Colon (tissue), 2 donors: ENCODE data around the gene ACTG2.

Experiments used
- FAIRE-seq: peaks from 2 replicates; lab custom pipeline; 2012; peaks lifted over from hg19 to GRCh38; lab: Jason Lieb, UNC
- donor health status: control.
- donor health status: control.

The ACTG2 gene

GRCh38 chr2:73914667-73915066 lies 21.9 kb downstream of the ACTG2 start:
- no peak for FAIRE-seq

- no peak for FAIRE-seq
Measured at GRCh38 chr2:73915437-73915993, 22.7 kb downstream of the ACTG2 start.

GRCh38 chr2:73916666-73917065 lies 23.9 kb downstream of the ACTG2 start:
- no peak for FAIRE-seq

DNA sequence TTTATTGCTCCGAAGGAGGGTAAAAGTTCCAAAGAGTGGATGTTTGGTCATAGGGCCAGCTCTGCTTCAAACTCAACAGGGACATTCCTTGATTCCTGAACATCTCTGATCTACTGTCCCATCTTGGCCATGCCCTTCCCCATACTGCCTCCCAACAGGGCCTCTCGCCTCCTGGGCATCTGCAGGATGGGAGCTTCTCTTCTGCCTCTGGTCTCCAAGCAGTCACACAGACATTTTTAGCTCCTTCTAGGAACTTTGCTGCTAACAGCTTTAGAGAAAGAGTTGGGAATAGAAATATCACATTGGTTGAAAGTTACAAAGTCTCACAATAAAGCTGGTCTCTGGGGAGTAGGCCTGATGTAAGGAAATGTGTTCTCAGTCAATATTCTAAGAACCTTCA lies 24.5 kb downstream of the ACTG2 start:
- FAIRE-seq: no peak

GRCh38 chr2:73917696-73918207 lies 24.9 kb downstream of the ACTG2 start:
- FAIRE-seq: no peak

GRCh38 chr2:73918856-73919255 lies 26.0 kb downstream of the ACTG2 start:
- no peak for FAIRE-seq

DNA sequence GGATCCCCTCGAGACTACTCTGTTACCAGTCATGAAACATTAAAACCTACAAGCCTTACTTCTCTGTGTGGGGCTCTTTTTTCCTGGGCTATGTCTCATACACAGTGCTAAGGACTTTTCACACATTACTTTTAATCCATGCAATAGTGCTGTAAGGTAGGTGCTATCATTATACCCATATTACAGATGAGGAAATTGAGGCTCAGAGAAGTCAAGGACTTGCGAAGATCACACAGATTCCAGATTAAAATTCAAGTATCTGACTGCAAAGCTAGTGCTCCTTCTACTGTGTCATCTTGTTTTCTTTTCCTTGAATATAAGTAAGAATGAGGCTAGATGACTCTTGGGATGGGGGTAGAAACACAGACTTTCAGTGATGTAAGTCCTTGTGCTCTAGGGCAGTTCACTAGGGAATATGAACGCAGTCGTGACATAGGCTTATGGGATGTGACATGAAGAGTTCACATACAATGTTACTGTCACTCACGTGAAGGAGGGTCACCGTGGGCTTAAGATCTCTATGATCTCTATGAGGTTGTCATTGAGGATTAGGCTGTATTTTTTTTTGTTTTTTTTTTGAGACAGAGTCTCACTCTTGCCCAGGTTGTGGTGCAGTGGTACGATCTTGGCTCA lies 26.9 kb downstream of the ACTG2 start:
- FAIRE-seq: no peak

- no peak for FAIRE-seq
Measured at GRCh38 chr2:73920577-73921545, 28.1 kb downstream of the ACTG2 start.

GRCh38 chr2:73921581-73921980 lies 28.8 kb downstream of the ACTG2 start:
- FAIRE-seq: no peak

GRCh38 chr2:73922681-73923080 lies 29.9 kb downstream of the ACTG2 start:
- FAIRE-seq: no peak

DNA sequence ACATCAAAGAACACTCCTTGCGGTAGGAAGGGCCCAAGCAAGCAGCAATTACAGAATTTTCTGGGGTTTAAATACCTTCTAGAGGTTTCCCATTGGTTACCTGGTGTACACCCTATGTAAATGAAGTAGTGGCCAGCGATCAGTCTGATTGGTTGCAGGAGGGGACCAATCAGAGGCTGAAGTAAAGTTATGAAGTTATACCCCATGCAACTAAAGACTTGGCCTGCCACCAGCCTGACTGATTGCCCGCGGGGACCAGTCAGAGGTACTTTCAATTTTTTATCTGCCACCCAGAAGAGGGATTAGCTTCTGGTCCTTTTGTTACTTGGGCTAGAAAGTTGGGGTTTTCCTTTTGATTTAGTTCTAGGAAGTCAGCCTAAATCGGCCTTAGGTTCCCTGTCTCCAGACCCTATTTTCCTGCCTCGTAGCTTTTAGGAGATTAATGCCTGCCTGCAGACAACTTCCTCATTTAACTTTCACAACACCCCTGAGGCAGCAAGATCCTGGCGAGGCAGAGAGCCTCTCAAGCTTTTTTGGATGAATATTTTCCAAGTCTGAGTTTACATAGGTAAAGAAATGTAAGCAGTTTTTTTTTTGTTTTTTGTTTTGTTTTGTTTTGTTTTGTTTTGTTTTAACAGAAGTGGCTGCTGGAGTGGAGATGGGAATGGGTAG lies 32.4 kb downstream of the ACTG2 start:
- no peak for FAIRE-seq

- no peak for FAIRE-seq
Measured at GRCh38 chr2:73925853-73926492, 33.2 kb downstream of the ACTG2 start.

- FAIRE-seq: peak; percentile 68
Measured at GRCh38 chr2:73926493-73927327, 33.9 kb downstream of the ACTG2 start, which contains the start of gene DGUOK. TSS of gene DGUOK (plus strand) at chr2:73926880. CDS start at chr2:73926911, 31 bp downstream.

DNA sequence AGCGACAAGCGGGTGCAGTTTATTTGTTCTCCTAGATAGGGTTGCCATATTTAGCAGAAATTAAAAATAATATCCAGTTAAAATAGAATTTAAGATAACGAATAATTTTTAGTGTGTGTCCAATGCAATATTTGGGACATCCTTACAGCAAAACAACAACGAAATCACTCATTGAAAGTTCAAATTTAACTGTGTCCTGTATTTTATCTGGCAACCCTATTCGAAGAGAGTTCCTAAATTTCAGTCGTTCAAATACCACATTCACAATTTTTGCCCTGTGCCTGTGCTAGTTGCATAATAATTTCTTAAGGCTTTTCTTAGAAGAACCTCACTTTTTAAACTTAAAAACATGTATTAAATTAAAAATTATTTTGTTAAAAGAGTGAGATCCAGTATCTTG lies 34.5 kb downstream of the ACTG2 start:
- no peak for FAIRE-seq

DNA sequence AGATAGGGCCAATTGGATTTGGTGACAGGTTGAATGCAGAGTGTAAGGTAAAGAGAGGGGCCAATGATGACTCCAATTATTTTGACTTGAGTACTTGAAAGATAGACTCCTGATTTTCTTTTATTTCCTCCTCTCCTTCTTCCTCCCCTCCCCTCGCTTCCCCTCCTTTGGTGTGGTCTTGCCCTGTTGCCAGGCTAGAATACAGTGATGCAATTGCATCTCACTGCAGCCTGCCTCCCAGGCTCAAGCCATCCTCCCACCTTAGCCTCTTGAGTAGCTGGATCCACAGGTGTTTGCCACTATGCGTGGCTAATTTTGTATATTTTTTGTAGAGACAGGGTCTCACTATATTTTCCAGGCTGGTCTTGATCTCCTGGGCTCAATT lies 36.1 kb downstream of the ACTG2 start:
- FAIRE-seq: no peak

DNA sequence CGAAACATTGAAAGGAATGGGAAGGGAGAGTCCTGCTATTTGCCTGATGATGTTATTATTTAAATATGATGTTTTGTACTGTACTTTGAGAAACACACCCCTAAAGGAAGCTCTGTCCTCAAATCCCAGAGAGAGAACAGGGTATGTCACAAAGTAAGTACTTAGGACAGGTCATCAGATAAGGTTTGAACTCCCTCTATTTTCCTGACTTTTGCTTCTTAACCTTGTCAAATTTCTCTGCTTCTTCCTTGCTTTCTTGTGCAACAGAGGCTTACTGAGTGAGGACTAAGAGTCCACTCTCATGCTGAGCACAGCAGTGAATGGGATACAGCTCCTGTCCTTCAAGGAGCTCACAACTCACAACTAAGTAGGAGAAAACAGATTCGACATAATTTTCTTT lies 37.6 kb downstream of the ACTG2 start:
- FAIRE-seq: no peak

GRCh38 chr2:73931531-73932500 lies 39.0 kb downstream of the ACTG2 start:
- FAIRE-seq: no peak

GRCh38 chr2:73933194-73933593 lies 40.4 kb downstream of the ACTG2 start:
- no peak for FAIRE-seq

GRCh38 chr2:73935641-73936040 lies 42.8 kb downstream of the ACTG2 start:
- no peak for FAIRE-seq
